AG09309 (cell line): ENCODE results near the gene S100PBP.
"Not testable (repeated sequence)": the region's sequence is repeated elsewhere in the genome, so short reads cannot be mapped to it uniquely, and the experiment has no call there.

Experiments used
- DNase-seq: peaks from one replicate; pipeline ENCODE4 v3.0.0-alpha.2; 2010; ENCODE audit warnings: low read depth
- H3K4me3 ChIP-seq: 2 replicates; pipeline ENCODE4 v1.5.1; 2011; ENCODE audit warnings: mild to moderate bottlenecking, low read depth, low read length, moderate library complexity; ENCODE audit not compliant: control insufficient read depth
- TF ChIP-seq, protein P1 (sequence below): IDR thresholded peaks from 2 replicates; pipeline ENCODE4 v1.5.1; 2011; ENCODE audit warnings: mild to moderate bottlenecking, low read depth, low read length, inconsistent platforms; ENCODE audit not compliant: insufficient read depth, control insufficient read depth; ENCODE audit errors: missing control alignments

The S100PBP gene

DNA sequence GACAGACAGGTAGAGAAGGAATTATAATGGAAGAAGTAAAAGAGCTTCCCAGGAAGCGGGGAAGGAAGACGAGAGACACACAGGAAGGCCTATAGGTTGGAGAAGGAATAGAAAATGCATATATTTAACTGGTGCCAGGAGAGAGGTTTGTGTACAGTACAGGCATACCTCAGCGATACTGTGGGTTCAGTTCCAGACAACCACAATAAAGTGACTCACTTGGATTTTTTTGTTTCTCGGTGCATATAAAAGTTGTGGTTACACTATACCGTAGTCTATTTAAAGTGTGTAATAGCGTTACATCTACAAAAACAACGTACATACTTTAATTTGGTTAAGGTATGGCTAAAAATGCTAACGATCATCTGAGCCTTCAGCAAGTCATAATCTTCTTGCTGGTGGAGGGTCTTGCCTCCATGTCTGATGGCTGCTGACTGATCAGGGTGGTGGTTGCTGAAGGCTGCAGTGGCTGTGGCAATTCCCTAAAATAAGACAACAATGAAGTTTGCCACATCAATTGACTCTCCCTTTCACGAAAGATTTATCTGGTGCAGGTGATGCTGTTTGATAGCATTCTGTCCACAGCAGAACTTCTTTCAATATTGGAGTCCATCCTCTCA, 16.2 kb upstream of the S100PBP start:
- TF ChIP-seq, protein P1, sequence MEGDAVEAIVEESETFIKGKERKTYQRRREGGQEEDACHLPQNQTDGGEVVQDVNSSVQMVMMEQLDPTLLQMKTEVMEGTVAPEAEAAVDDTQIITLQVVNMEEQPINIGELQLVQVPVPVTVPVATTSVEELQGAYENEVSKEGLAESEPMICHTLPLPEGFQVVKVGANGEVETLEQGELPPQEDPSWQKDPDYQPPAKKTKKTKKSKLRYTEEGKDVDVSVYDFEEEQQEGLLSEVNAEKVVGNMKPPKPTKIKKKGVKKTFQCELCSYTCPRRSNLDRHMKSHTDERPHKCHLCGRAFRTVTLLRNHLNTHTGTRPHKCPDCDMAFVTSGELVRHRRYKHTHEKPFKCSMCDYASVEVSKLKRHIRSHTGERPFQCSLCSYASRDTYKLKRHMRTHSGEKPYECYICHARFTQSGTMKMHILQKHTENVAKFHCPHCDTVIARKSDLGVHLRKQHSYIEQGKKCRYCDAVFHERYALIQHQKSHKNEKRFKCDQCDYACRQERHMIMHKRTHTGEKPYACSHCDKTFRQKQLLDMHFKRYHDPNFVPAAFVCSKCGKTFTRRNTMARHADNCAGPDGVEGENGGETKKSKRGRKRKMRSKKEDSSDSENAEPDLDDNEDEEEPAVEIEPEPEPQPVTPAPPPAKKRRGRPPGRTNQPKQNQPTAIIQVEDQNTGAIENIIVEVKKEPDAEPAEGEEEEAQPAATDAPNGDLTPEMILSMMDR = no peak
- DNase-seq = no peak

DNA sequence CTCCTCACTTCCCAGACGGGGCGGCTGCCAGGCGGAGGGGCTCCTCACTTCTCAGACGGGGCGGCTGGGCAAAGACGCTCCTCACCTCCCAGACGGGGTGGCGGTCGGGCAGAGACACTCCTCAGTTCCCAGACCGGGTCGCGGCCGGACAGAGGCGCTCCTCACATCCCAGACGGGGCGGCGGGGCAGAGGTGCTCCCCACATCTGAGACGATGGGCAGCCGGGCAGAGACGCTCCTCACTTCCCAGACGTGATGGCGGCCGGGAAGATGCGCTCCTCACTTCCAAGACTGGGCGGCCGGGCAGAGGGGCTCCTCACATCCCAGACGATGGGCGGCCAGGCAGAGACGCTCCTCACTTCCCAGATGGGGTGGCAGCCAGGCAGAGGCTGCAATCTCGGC, 13.0 kb upstream of the S100PBP start:
- H3K4me3 ChIP-seq, DNase-seq: not testable (repeated sequence)

More for the DNA sequence above, 16.2 kb upstream of the S100PBP start:
- H3K4me3 ChIP-seq = no peak overlapping the region

GRCh38 chr1:32806290-32806689, 11.2 kb upstream of the S100PBP start:
- TF ChIP-seq, protein P1 = no peak
- no peak overlapping the region for H3K4me3 ChIP-seq
- DNase-seq = no peak

DNA sequence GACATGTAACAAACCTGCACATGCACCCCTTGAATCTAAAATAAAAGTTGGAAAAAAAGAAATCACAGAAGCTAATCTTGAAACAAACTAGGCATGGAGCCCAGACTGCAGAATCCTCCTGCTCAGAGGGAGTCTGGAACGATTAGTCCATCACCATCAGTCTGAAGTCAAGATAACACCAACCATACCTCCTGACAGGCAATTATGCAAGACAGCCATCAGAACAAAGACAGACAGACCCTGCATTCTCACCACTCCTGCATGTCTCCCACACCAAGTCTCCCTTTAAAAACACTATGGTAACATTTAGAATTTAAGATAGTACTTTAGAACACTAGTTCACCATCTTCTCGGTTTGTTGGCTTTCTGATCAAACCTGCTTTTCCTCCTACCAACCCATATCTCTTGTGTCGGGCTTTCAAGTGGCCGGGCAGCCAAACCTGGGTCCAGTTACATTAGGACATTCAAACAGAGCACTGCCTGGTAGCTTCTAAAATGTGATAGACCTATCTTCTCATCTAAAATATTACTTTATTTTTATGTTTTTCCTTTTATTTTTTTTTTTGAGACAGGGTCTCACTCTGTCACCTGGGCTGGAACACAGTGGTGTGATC, 10.4 kb upstream of the S100PBP start:
- H3K4me3 ChIP-seq = no peak overlapping the region
- no peak for DNase-seq
- TF ChIP-seq, protein P1 = no peak

DNA sequence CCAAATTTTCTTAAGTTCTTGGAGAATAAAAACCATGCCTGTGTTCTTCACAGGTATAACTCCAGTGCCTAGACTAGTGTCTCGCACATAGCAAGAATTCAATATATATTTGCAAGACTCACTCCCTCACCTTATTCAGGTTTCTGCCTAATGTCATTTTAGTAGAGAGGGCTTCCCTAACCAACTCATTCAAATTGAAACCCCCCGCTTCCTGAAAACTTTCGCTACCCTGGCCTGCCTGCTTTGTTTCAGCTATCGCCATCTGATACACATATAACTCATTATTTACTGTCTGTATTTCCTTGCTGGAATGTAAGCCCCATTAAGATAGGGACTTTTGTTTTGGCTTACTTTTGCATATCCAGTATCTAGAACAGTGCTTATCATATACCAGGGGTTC, 8.9 kb upstream of the S100PBP start:
- no peak for DNase-seq
- H3K4me3 ChIP-seq = no peak overlapping the region
- TF ChIP-seq, protein P1 = no peak

GRCh38 chr1:32810358-32810757, 7.1 kb upstream of the S100PBP start:
- H3K4me3 ChIP-seq = no peak overlapping the region
- TF ChIP-seq, protein P1 = no peak
- no peak for DNase-seq

GRCh38 chr1:32811265-32811664, 6.2 kb upstream of the S100PBP start:
- no peak for DNase-seq
- H3K4me3 ChIP-seq = no peak overlapping the region
- TF ChIP-seq, protein P1 = no peak
